GM12891 (cell line): Measurements from ENCODE around the gene AP1B1.
"Not testable (repeated sequence)": the region's sequence is repeated elsewhere in the genome, so short reads cannot be mapped to it uniquely, and the experiment has no call there.

Experiments used
- DNase-seq: peaks from one replicate; pipeline ENCODE4 v3.0.0; 2011; ENCODE audit warnings: low spot score; ENCODE audit not compliant: insufficient read length
- FAIRE-seq: peaks from 2 replicates; lab custom pipeline; 2011; peaks lifted over from hg19 to GRCh38; lab: Jason Lieb, UNC
- PAX5 ChIP-seq: IDR thresholded peaks from 2 replicates; pipeline ENCODE4 v1.6.1; 2011; ENCODE audit warnings: low read length, moderate library complexity, mild to moderate bottlenecking; ENCODE audit not compliant: insufficient read depth, severe bottlenecking
- POLR2A ChIP-seq: IDR thresholded peaks from 2 replicates; pipeline ENCODE4 v1.6.1; 2011; ENCODE audit warnings: low read depth, low read length, control low read depth
- POLR2AphosphoS5 ChIP-seq: IDR thresholded peaks from 2 replicates; pipeline ENCODE4 v1.6.1; 2011; ENCODE audit warnings: low read depth, low read length, control low read depth
- POU2F2 ChIP-seq: IDR thresholded peaks from 2 replicates; pipeline ENCODE4 v1.6.1; 2011; ENCODE audit warnings: low read depth, mild to moderate bottlenecking, control low read depth, low read length, moderate library complexity
- SPI1 ChIP-seq: IDR thresholded peaks from 2 replicates; pipeline ENCODE4 v1.6.1; 2011; ENCODE audit warnings: low read depth, low read length, control low read depth
- TAF1 ChIP-seq: IDR thresholded peaks from 2 replicates; pipeline ENCODE4 v1.6.1; 2011; ENCODE audit warnings: low read depth, low read length, control low read depth

AP1B1 gene

GRCh38 chr22:29348956-29349355, 39.4 kb downstream of the AP1B1 start:
- FAIRE-seq, result no peak
- DNase-seq, result no peak
- no peak for TF ChIP-seq POU2F2

- no peak for DNase-seq
- TF ChIP-seq POLR2AphosphoS5 (no peak), SPI1 (no peak), POU2F2 (no peak), TAF1 (no peak), PAX5 (no peak), POLR2A (no peak)
- FAIRE-seq, result no peak
These were observed 40.3 kb downstream of the AP1B1 start for GRCh38 chr22:29348041-29348440.

GRCh38 chr22:29346659-29347058, 41.7 kb downstream of the AP1B1 start:
- DNase-seq, result no peak
- no peak for FAIRE-seq
- TF ChIP-seq TAF1, result no peak
- TF ChIP-seq POLR2A, result no peak
- no peak for TF ChIP-seq PAX5
- TF ChIP-seq POU2F2, result no peak
- TF ChIP-seq POLR2AphosphoS5, result no peak
- TF ChIP-seq SPI1, result no peak

- DNase-seq, result no peak
- no peak for FAIRE-seq
- TF ChIP-seq PAX5 (no peak), POLR2AphosphoS5 (no peak), TAF1 (no peak), SPI1 (no peak), POLR2A (no peak), POU2F2 (no peak)
These were observed 42.4 kb downstream of the AP1B1 start for GRCh38 chr22:29345932-29346331.

GRCh38 chr22:29344889-29345288, 43.5 kb downstream of the AP1B1 start:
- not testable (repeated sequence) for DNase-seq, FAIRE-seq

GRCh38 chr22:29344137-29344536, 44.2 kb downstream of the AP1B1 start:
- TF ChIP-seq POLR2AphosphoS5 (no peak), POLR2A (no peak)
- FAIRE-seq (peak; percentile 13), DNase-seq (no peak)

GRCh38 chr22:29343313-29343805, 45.0 kb downstream of the AP1B1 start:
- FAIRE-seq (no peak), DNase-seq (no peak)
- TF ChIP-seq PAX5, result no peak
- TF ChIP-seq POU2F2, result no peak
- no peak for TF ChIP-seq SPI1
- TF ChIP-seq POLR2AphosphoS5, result no peak
- TF ChIP-seq POLR2A, result no peak
- no peak for TF ChIP-seq TAF1

- DNase-seq, result no peak
- TF ChIP-seq PAX5 (no peak), POLR2AphosphoS5 (no peak), POU2F2 (no peak), POLR2A (no peak), TAF1 (no peak), SPI1 (no peak)
These were observed 45.6 kb downstream of the AP1B1 start for GRCh38 chr22:29342577-29343312.

GRCh38 chr22:29342177-29342576, 46.2 kb downstream of the AP1B1 start:
- TF ChIP-seq POU2F2, result no peak
- TF ChIP-seq TAF1, result no peak
- no peak for TF ChIP-seq POLR2AphosphoS5
- no peak for TF ChIP-seq SPI1
- TF ChIP-seq POLR2A, result no peak
- TF ChIP-seq PAX5, result no peak
- FAIRE-seq (no peak), DNase-seq (no peak)

More at GRCh38 chr22:29342577-29343312, 45.6 kb downstream of the AP1B1 start:
- FAIRE-seq, result no peak

- no peak for DNase-seq
These were observed 46.6 kb downstream of the AP1B1 start for GRCh38 chr22:29341849-29342127.

More at GRCh38 chr22:29341849-29342127, 46.6 kb downstream of the AP1B1 start:
- FAIRE-seq, result no peak
- TF ChIP-seq SPI1 (no peak), POU2F2 (no peak), POLR2AphosphoS5 (no peak), POLR2A (no peak), PAX5 (no peak), TAF1 (no peak)
